H9 (cell line): ENCODE measurements around the gene RAB29. TPM values are rescaled to one million over a fixed set of nuclear protein-coding genes. Genes with fewer than 3 reads are reported as not detected.

Source experiments
- DNase-seq: peaks from one replicate; pipeline ENCODE4 v3.0.0-alpha.2; 2017
- H2AFZ ChIP-seq: one replicate; pipeline ENCODE4 v1.6.1; 2013; ENCODE audit warnings: mild to moderate bottlenecking, low read length, control low read depth, moderate library complexity
- H2AK5ac ChIP-seq: 2 replicates; pipeline ENCODE4 v1.6.1; 2013; ENCODE audit warnings: low read length, control low read depth, mixed read lengths; ENCODE audit not compliant: insufficient read length
- H2BK120ac ChIP-seq: one replicate; pipeline ENCODE4 v1.6.1; 2013; ENCODE audit warnings: low read depth, mild to moderate bottlenecking, low read length, control low read depth, inconsistent platforms; ENCODE audit not compliant: poor library complexity, severe bottlenecking
- H2BK12ac ChIP-seq: 2 replicates; pipeline ENCODE4 v1.6.1; 2013; ENCODE audit warnings: low read length, control low read depth, mixed read lengths, low read depth; ENCODE audit not compliant: insufficient read length
- H2BK15ac ChIP-seq: 2 replicates; pipeline ENCODE4 v1.6.1; 2013; ENCODE audit warnings: low read depth, low read length, control low read depth
- H2BK20ac ChIP-seq: one replicate; pipeline ENCODE4 v1.6.1; 2013; ENCODE audit warnings: low read depth, mild to moderate bottlenecking, low read length, control low read depth, inconsistent platforms; ENCODE audit not compliant: poor library complexity, severe bottlenecking
- H2BK5ac ChIP-seq: 2 replicates; pipeline ENCODE4 v1.6.1; 2013; ENCODE audit warnings: low read length, control low read depth, mixed read lengths; ENCODE audit not compliant: insufficient read length
- H3K14ac ChIP-seq: 2 replicates; pipeline ENCODE4 v1.6.1; 2013; ENCODE audit warnings: low read length, control low read depth; ENCODE audit not compliant: insufficient read depth
- H3K18ac ChIP-seq: 2 replicates; pipeline ENCODE4 v1.6.1; 2013; ENCODE audit warnings: low read depth, mild to moderate bottlenecking, mixed read lengths, low read length, control low read depth; ENCODE audit not compliant: insufficient read length
- H3K23ac ChIP-seq: 2 replicates; pipeline ENCODE4 v1.6.1; 2013; ENCODE audit warnings: low read length, control low read depth, mixed read lengths, low read depth; ENCODE audit not compliant: insufficient read length
- H3K23me2 ChIP-seq: 2 replicates; pipeline ENCODE4 v1.6.1; 2013; ENCODE audit warnings: low read depth, mild to moderate bottlenecking, mixed read lengths, low read length, control low read depth; ENCODE audit not compliant: insufficient read length, poor library complexity, severe bottlenecking
- H3K27ac ChIP-seq: 2 replicates; pipeline ENCODE4 v1.5.1; 2013; ENCODE audit warnings: low read length, control low read depth, mixed read lengths, low read depth; ENCODE audit not compliant: insufficient read length
- H3K27me3 ChIP-seq: 2 replicates; pipeline ENCODE4 v1.6.1; 2013; ENCODE audit warnings: low read length, control low read depth, inconsistent platforms; ENCODE audit not compliant: insufficient read depth
- H3K4ac ChIP-seq: 2 replicates; pipeline ENCODE4 v1.6.1; 2013; ENCODE audit warnings: low read depth, mild to moderate bottlenecking, control low read depth, inconsistent platforms, low read length, moderate library complexity
- H3K4me1 ChIP-seq: 2 replicates; pipeline ENCODE4 v1.6.1; 2013; ENCODE audit warnings: low read length, control low read depth, inconsistent platforms; ENCODE audit not compliant: insufficient read depth
- H3K4me2 ChIP-seq: 2 replicates; pipeline ENCODE4 v1.6.1; 2013; ENCODE audit warnings: low read length, control low read depth, mixed read lengths; ENCODE audit not compliant: insufficient read length, insufficient read depth
- H3K56ac ChIP-seq: 2 replicates; pipeline ENCODE4 v1.6.1; 2013; ENCODE audit warnings: low read depth, mild to moderate bottlenecking, mixed read lengths, low read length, control low read depth; ENCODE audit not compliant: insufficient read length
- H3K79me1 ChIP-seq: 2 replicates; pipeline ENCODE4 v1.6.1; 2013; ENCODE audit warnings: low read depth, mild to moderate bottlenecking, moderate library complexity, low read length, control low read depth, inconsistent platforms; ENCODE audit not compliant: insufficient read depth, poor library complexity, severe bottlenecking
- H3K79me2 ChIP-seq: 2 replicates; pipeline ENCODE4 v1.6.1; 2013; ENCODE audit warnings: low read length, control low read depth, inconsistent platforms; ENCODE audit not compliant: insufficient read depth
- H3K9ac ChIP-seq: 2 replicates; pipeline ENCODE4 v1.6.1; 2013; ENCODE audit warnings: low read length, control low read depth, mixed read lengths; ENCODE audit not compliant: insufficient read length; ENCODE audit errors: extremely low read depth
- H3K9me3 ChIP-seq: one replicate; pipeline ENCODE4 v1.6.1; 2013; ENCODE audit warnings: low read depth, low read length, inconsistent platforms; ENCODE audit not compliant: control insufficient read depth
- H3T11ph ChIP-seq: one replicate; pipeline ENCODE4 v1.6.1; 2013; ENCODE audit warnings: mild to moderate bottlenecking, low read length, control low read depth, inconsistent platforms
- H4K20me1 ChIP-seq: one replicate; pipeline ENCODE4 v1.6.1; 2013; ENCODE audit not compliant: control insufficient read depth, insufficient read length, insufficient read depth
- H4K5ac ChIP-seq: 2 replicates; pipeline ENCODE4 v1.6.1; 2013; ENCODE audit warnings: low read depth, mild to moderate bottlenecking, mixed read lengths, low read length, control low read depth; ENCODE audit not compliant: insufficient read length
- H4K8ac ChIP-seq: replicated peaks from 2 replicates; pipeline ENCODE4 v1.6.1; 2013; ENCODE audit warnings: low read length, control low read depth, mixed read lengths, low read depth; ENCODE audit not compliant: insufficient read length
- H4K91ac ChIP-seq: 2 replicates; pipeline ENCODE4 v1.6.1; 2013; ENCODE audit warnings: low read depth, mild to moderate bottlenecking, moderate library complexity, mixed read lengths, low read length, control low read depth; ENCODE audit not compliant: insufficient read length
- H3K27ac Mint-ChIP-seq, 3 experiments: 2 replicates in 2 of 3; 3 replicates in 1 of 3; pipeline ENCODE4 v1.8.0; 2020 to 2021; ENCODE audit warnings: mixed read lengths in 3 of 3, mild to moderate bottlenecking in 1 of 3, moderate library complexity in 1 of 3
- H3K27me3 Mint-ChIP-seq: 2 replicates; pipeline ENCODE4 v1.8.0; 2021; ENCODE audit warnings: low read depth, mild to moderate bottlenecking, moderate library complexity, mixed read lengths
- H3K36me3 Mint-ChIP-seq, 3 experiments: 2 replicates in 2 of 3; 3 replicates in 1 of 3; pipeline ENCODE4 v1.8.0; 2020 to 2021; ENCODE audit warnings: low read depth in 3 of 3, mixed read lengths in 3 of 3; ENCODE audit not compliant: insufficient read depth in 1 of 3
- H3K4me1 Mint-ChIP-seq, 2 experiments: 2 replicates each; pipeline ENCODE4 v1.8.0; 2020; ENCODE audit warnings: mixed read lengths in 2 of 2
- H3K4me3 Mint-ChIP-seq, 2 experiments: 2 replicates in 1 of 2; 3 replicates in 1 of 2; pipeline ENCODE4 v1.8.0; 2020 to 2021; ENCODE audit warnings: mild to moderate bottlenecking in 2 of 2, mixed read lengths in 2 of 2, moderate library complexity in 1 of 2
- H3K9me3 Mint-ChIP-seq, 2 experiments: 2 replicates in 1 of 2; 3 replicates in 1 of 2; pipeline ENCODE4 v1.8.0; 2020; ENCODE audit warnings: mild to moderate bottlenecking in 2 of 2, mixed read lengths in 2 of 2, moderate library complexity in 1 of 2
- WGBS: extraction: QIAGEN DNeasy Blood & Tissue Kit; methylation state at CpG from one replicate; pipeline ENCODE4 v1.1.7; 2013; ENCODE audit warnings: missing lambda C conversion rate, low lambda C conversion rate, mixed read lengths; ENCODE audit not compliant: insufficient read length; ENCODE audit errors: extremely low coverage; 5-methylcytosine and 5-hydroxymethylcytosine counted together
- total RNA-seq: library from RNA; stranded (reverse); gene quantifications from 2 replicates; pipeline ENCODE4 v1.2.1, GENCODE V29; 2021
- TF ChIP-seq, protein P1 (sequence below): fragments of 200-600 bp; sonication (generic); conservative IDR thresholded peaks from 3 replicates; pipeline ENCODE4 v1.8.0; 2021; ENCODE audit warnings: antibody characterized with exemption, mild to moderate bottlenecking

RAB29 gene
- total RNA-seq, 1 experiment from 2014 or later = 4.2 TPM

DNA sequence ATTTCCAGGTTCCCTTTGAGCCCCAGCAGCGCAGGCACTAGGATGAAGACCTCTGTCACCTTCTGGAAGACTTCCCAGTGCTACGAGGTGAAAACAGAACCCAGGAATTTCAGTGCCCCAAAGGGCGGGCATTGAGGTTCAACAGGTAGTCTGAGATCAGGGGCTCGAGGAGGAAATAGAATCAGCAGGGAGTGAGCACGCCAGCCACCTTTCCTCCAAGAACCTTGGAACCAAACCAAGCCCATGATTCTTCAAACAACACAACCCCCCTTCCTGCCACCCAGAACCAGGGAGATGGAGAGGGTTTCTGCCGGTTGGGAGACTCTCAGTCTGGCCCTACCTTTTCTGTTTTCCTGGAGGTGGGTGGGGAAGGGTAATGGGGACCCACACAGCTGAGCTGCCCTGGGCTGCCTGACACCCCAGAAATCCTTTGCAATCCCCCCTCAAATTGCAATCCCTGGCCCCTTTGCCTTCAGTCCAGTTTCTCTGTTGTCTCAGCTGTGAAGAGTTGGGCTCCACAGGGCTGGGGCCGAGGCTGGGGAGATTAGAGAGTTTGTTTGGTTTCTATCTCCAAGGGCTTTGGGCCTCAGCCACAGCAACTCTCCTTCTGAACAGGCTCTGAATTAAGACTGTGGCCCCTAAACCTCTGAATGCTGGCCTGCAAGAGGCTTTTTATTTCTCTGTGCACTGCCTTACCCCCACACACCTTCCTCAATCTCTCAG lies 25.9 kb upstream of the RAB29 start:
- Histone ChIP-seq H3K18ac (no peak overlapping the region), H3K4me1 (no peaks in the 10 kb centered on the region), H3K23me2 (no peaks in the 10 kb centered on the region), H2BK20ac (no peak overlapping the region), H4K91ac (no peak overlapping the region), H2BK12ac (no peak overlapping the region), H2BK5ac (no peak overlapping the region), H4K20me1 (no peaks in the 10 kb centered on the region), H3K27ac (no peak overlapping the region), H2AFZ (no peak overlapping the region), H3K56ac (no peak overlapping the region), H4K5ac (no peak overlapping the region), H2BK15ac (no peak overlapping the region), H2BK120ac (no peak overlapping the region), H3T11ph (no peak overlapping the region), H3K27me3 (no peaks in the 10 kb centered on the region), H3K4ac (no peak overlapping the region), H3K9me3 (no peaks in the 10 kb centered on the region), H4K8ac (no peak overlapping the region), H3K4me2 (no peak overlapping the region), H3K79me2 (no peaks in the 10 kb centered on the region), H3K14ac (no peak overlapping the region), H3K79me1 (no peaks in the 10 kb centered on the region), H2AK5ac (no peak overlapping the region), H3K9ac (no peak overlapping the region), H3K23ac (no peak overlapping the region)
- TF ChIP-seq, protein P1, sequence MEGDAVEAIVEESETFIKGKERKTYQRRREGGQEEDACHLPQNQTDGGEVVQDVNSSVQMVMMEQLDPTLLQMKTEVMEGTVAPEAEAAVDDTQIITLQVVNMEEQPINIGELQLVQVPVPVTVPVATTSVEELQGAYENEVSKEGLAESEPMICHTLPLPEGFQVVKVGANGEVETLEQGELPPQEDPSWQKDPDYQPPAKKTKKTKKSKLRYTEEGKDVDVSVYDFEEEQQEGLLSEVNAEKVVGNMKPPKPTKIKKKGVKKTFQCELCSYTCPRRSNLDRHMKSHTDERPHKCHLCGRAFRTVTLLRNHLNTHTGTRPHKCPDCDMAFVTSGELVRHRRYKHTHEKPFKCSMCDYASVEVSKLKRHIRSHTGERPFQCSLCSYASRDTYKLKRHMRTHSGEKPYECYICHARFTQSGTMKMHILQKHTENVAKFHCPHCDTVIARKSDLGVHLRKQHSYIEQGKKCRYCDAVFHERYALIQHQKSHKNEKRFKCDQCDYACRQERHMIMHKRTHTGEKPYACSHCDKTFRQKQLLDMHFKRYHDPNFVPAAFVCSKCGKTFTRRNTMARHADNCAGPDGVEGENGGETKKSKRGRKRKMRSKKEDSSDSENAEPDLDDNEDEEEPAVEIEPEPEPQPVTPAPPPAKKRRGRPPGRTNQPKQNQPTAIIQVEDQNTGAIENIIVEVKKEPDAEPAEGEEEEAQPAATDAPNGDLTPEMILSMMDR = no peak
- no CpG with 5 or more reads among the region's 7 CpGs for WGBS
- no peaks in the 10 kb centered on the region for H3K9me3 Mint-ChIP-seq
- H3K36me3 Mint-ChIP-seq = peaks cover 11 to 36% (median 27%) of the 10 kb centered on the region in 3 experiments
- DNase-seq = no peak
- H3K4me1 Mint-ChIP-seq = peaks cover 10 to 11% of the 10 kb centered on the region in 2 experiments
- peak overlapping the region in 2 of 3 experiments; percentile 8; a peak in 2 of 7 replicates for H3K27ac Mint-ChIP-seq
- no peaks in the 10 kb centered on the region for H3K27me3 Mint-ChIP-seq
- H3K4me3 Mint-ChIP-seq = no peak overlapping the region
